Trophoblast cell (in vitro differentiated cells and primary cell): ENCODE data around the gene PCBP4.

Experiments used
- DNase-seq, 2 donors: peaks; one replicate each; pipeline ENCODE4 v3.0.0-alpha.2; 2016
- H2AFZ ChIP-seq: 2 replicates; pipeline ENCODE4 v1.6.1; 2013; ENCODE audit warnings: low read length, moderate library complexity, mild to moderate bottlenecking; ENCODE audit not compliant: insufficient read depth, poor library complexity
- H2AK5ac ChIP-seq: 2 replicates; pipeline ENCODE4 v1.6.1; 2013; ENCODE audit warnings: mild to moderate bottlenecking, low read length
- H2BK120ac ChIP-seq: 2 replicates; pipeline ENCODE4 v1.6.1; 2013; ENCODE audit warnings: low read length, mild to moderate bottlenecking, moderate library complexity; ENCODE audit not compliant: insufficient read depth, poor library complexity
- H2BK12ac ChIP-seq: 2 replicates; pipeline ENCODE4 v1.6.1; 2013; ENCODE audit warnings: mild to moderate bottlenecking, low read length, moderate library complexity
- H2BK5ac ChIP-seq: 2 replicates; pipeline ENCODE4 v1.6.1; 2013; ENCODE audit warnings: low read length, low read depth, moderate library complexity, mild to moderate bottlenecking; ENCODE audit not compliant: poor library complexity
- H3K14ac ChIP-seq: 2 replicates; pipeline ENCODE4 v1.6.1; 2013; ENCODE audit warnings: mild to moderate bottlenecking, low read length
- H3K18ac ChIP-seq: 2 replicates; pipeline ENCODE4 v1.6.1; 2013; ENCODE audit warnings: mild to moderate bottlenecking, low read length
- H3K23ac ChIP-seq: 2 replicates; pipeline ENCODE4 v1.6.1; 2013; ENCODE audit warnings: low read length
- H3K27ac ChIP-seq: 2 replicates; pipeline ENCODE4 v1.5.1; 2013; ENCODE audit warnings: low read depth, mild to moderate bottlenecking, inconsistent platforms, low read length, moderate library complexity
- H3K27me3 ChIP-seq: 2 replicates; pipeline ENCODE4 v1.6.1; 2013; ENCODE audit warnings: inconsistent platforms, mild to moderate bottlenecking, low read length, moderate library complexity; ENCODE audit not compliant: insufficient read depth
- H3K36me3 ChIP-seq, 2 experiments: 1 replicate in 1 of 2; 2 replicates in 1 of 2; pipeline ENCODE4 v1.6.1; 2013; ENCODE audit warnings: low read length in 2 of 2, mild to moderate bottlenecking in 2 of 2, moderate library complexity in 1 of 2; ENCODE audit not compliant: insufficient read depth in 2 of 2, control insufficient read depth in 1 of 2
- H3K4ac ChIP-seq: 2 replicates; pipeline ENCODE4 v1.6.1; 2013; ENCODE audit warnings: low read depth, mild to moderate bottlenecking, low read length, moderate library complexity
- H3K4me1 ChIP-seq, 2 experiments: 1 replicate in 1 of 2; 2 replicates in 1 of 2; pipeline ENCODE4 v1.6.1; 2013; ENCODE audit warnings: low read length in 2 of 2, mild to moderate bottlenecking in 2 of 2, moderate library complexity in 1 of 2; ENCODE audit not compliant: insufficient read depth in 2 of 2, control insufficient read depth in 1 of 2
- H3K4me2 ChIP-seq: 2 replicates; pipeline ENCODE4 v1.6.1; 2013; ENCODE audit warnings: inconsistent platforms, mild to moderate bottlenecking, low read length, moderate library complexity
- H3K4me3 ChIP-seq: 2 replicates; pipeline ENCODE4 v1.5.1; 2013; ENCODE audit warnings: mild to moderate bottlenecking, low read depth, low read length, inconsistent platforms
- H3K79me1 ChIP-seq: one replicate; pipeline ENCODE4 v1.6.1; 2013; ENCODE audit warnings: low read length
- H3K79me2 ChIP-seq: 2 replicates; pipeline ENCODE4 v1.6.1; 2013; ENCODE audit warnings: low read length, mild to moderate bottlenecking; ENCODE audit not compliant: control insufficient read depth, insufficient read depth, poor library complexity
- H3K9ac ChIP-seq: 2 replicates; pipeline ENCODE4 v1.6.1; 2013; ENCODE audit warnings: mild to moderate bottlenecking, low read length
- H3K9me3 ChIP-seq: 2 replicates; pipeline ENCODE4 v1.6.1; 2013; ENCODE audit warnings: low read depth, mild to moderate bottlenecking, control low read depth, inconsistent platforms, low read length; ENCODE audit not compliant: insufficient read depth
- H4K12ac ChIP-seq: 2 replicates; pipeline ENCODE4 v1.6.1; 2013; ENCODE audit warnings: low read depth, mild to moderate bottlenecking, low read length, moderate library complexity
- H4K8ac ChIP-seq: 2 replicates; pipeline ENCODE4 v1.6.1; 2013; ENCODE audit warnings: low read depth, mild to moderate bottlenecking, low read length, moderate library complexity
- H4K91ac ChIP-seq: one replicate; pipeline ENCODE4 v1.6.1; 2013; ENCODE audit warnings: low read depth, mild to moderate bottlenecking, low read length, moderate library complexity
- WGBS: extraction: QIAGEN DNeasy Blood & Tissue Kit; methylation state at CpG from one replicate; pipeline ENCODE4 v1.1.7; 2013; ENCODE audit warnings: missing lambda C conversion rate; ENCODE audit not compliant: insufficient read length, insufficient coverage; ENCODE audit errors: extremely low coverage; 5-methylcytosine and 5-hydroxymethylcytosine counted together

PCBP4 gene

GRCh38 chr3:51968883-51969678 lies 1.8 kb upstream of the PCBP4 start:
- Histone ChIP-seq H3K4me3 (no peak overlapping the region), H3K14ac (no peak overlapping the region), H3K23ac (no peak overlapping the region), H3K4me2 (no peak overlapping the region), H4K91ac (no peak overlapping the region), H3K36me3 (no peaks in the 10 kb centered on the region), H4K8ac (no peak overlapping the region), H4K12ac (no peak overlapping the region), H2AK5ac (no peak overlapping the region), H3K18ac (no peak overlapping the region), H3K9ac (no peak overlapping the region), H2BK120ac (no peak overlapping the region), H3K27me3 (no peaks in the 10 kb centered on the region), H3K4me1 (peaks cover 17 to 27% of the 10 kb centered on the region in 2 experiments), H2BK12ac (no peak overlapping the region), H3K9me3 (no peaks in the 10 kb centered on the region), H2BK5ac (no peak overlapping the region), H3K79me2 (peaks cover 12% of the 10 kb centered on the region), H3K79me1 (peaks cover 17% of the 10 kb centered on the region), H2AFZ (no peak overlapping the region), H3K27ac (no peak overlapping the region), H3K4ac (no peak overlapping the region)
- DNase-seq, result no peak
- no CpG with 5 or more reads among the region's 6 CpGs for WGBS

DNA sequence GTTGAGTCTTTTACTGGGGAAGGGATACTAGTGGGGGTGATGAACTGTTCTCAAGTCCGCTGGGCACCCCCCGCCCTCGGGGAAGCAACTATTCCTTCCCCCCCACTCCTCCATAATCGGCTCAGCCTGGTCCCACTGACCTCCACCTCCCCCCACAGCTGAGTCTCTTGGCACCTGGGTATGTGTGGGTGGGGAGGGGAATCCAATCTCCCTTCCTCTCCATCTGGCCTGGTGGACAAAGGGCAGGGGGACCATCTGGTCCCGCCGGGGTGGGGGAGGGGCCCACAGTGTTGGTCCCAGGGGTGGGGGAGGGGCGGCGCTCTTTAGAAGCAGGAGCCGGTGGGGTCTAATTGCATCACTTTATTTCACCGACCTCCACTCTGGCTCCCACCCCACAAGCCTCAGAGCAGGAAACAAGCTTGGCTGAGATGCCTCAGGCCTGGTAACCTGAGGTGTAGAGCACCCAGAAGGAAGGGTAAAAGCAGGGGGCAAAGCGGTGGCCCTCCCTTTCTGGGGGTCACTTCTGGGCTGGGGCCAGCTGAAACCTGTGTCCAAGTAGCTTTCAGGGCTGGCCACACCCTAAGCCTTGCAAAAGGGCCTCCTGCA lies 1.0 kb upstream of the PCBP4 start:
- Histone ChIP-seq H2BK5ac (peak overlapping the region; percentile 92), H3K79me2 (peaks cover 10% of the 10 kb centered on the region), H3K27me3 (no peaks in the 10 kb centered on the region), H3K36me3 (no peaks in the 10 kb centered on the region), H3K27ac (peak overlapping the region; percentile 80), H2AFZ (peak overlapping the region; percentile 93), H3K23ac (no peak overlapping the region), H3K9ac (peak overlapping the region; percentile 75), H3K14ac (peak overlapping the region; percentile 100), H2BK12ac (peak overlapping the region; percentile 80), H2BK120ac (peak overlapping the region; percentile 98), H4K12ac (peak overlapping the region; percentile 98), H3K18ac (peak overlapping the region; percentile 99), H3K79me1 (peaks cover 13% of the 10 kb centered on the region), H2AK5ac (peak overlapping the region; percentile 94), H4K91ac (peak overlapping the region; percentile 98), H3K9me3 (no peaks in the 10 kb centered on the region), H3K4ac (peak overlapping the region; percentile 87), H4K8ac (peak overlapping the region; percentile 98), H3K4me2 (peak overlapping the region; percentile 85), H3K4me3 (peak overlapping the region; percentile 75), H3K4me1 (peaks cover 13 to 23% of the 10 kb centered on the region in 2 experiments)
- no peak for DNase-seq
- no CpG with 5 or more reads among the region's 11 CpGs for WGBS

- no peak for DNase-seq
- WGBS, result no CpG with 5 or more reads among the region's 33 CpGs
- Histone ChIP-seq H3K14ac (peak overlapping the region; percentile 89), H4K8ac (peak overlapping the region; percentile 83), H3K79me2 (peaks cover 10% of the 10 kb centered on the region), H3K27ac (peak overlapping the region; percentile 56), H2AFZ (peak overlapping the region; percentile 79), H2BK12ac (peak overlapping the region; percentile 38), H3K79me1 (peaks cover 13% of the 10 kb centered on the region), H3K18ac (peak overlapping the region; percentile 60), H4K91ac (peak overlapping the region; percentile 85), H3K4me3 (peak overlapping the region; percentile 66), H3K9me3 (no peaks in the 10 kb centered on the region), H3K23ac (no peak overlapping the region), H4K12ac (peak overlapping the region; percentile 85), H2BK5ac (peak overlapping the region; percentile 10), H3K4me2 (peak overlapping the region; percentile 62), H3K9ac (peak overlapping the region; percentile 0), H3K27me3 (no peaks in the 10 kb centered on the region), H2AK5ac (peak overlapping the region; percentile 83), H2BK120ac (peak overlapping the region; percentile 74), H3K4me1 (peaks cover 13 to 23% of the 10 kb centered on the region in 2 experiments), H3K36me3 (peaks cover 0 to 2% of the 10 kb centered on the region in 2 experiments), H3K4ac (peak overlapping the region; percentile 19)
These were observed 301 bp downstream of the PCBP4 start for GRCh38 chr3:51966922-51967383.

DNA sequence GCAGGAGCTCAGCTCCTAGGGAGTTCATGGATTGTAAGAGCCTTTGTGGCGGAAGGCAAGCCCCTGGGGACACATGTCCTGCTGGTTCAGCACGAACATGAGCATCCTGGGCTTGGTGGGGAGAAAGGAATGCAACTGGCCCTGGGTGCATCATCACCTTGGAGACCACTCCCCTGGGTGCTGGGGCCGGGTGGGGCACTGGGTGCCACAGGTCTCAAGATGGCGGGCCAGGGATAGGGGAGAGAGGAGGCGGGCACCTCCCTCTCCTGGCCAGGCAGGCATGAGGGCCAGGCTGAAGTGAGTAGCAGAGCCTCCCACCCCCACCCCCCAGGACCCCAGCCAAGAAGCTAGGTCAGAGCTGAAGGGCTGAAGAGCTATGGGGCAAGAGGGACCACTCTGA lies 768 bp downstream of the PCBP4 start:
- peaks cover 10% of the 10 kb centered on the region for H3K79me2 ChIP-seq
- H2AK5ac ChIP-seq, result peak overlapping the region; percentile 83
- no peak overlapping the region for H2BK120ac ChIP-seq
- no peak for DNase-seq
- H3K27ac ChIP-seq, result no peak overlapping the region
- H3K14ac ChIP-seq, result peak overlapping the region; percentile 89
- peak overlapping the region; percentile 66 for H3K4me3 ChIP-seq
- peak overlapping the region; percentile 60 for H3K18ac ChIP-seq
- H4K91ac ChIP-seq, result peak overlapping the region; percentile 85
- WGBS, result no CpG with 5 or more reads among the region's 5 CpGs
- H3K27me3 ChIP-seq, result no peaks in the 10 kb centered on the region
- H3K4me1 ChIP-seq, result peaks cover 13 to 23% of the 10 kb centered on the region in 2 experiments
- H2BK12ac ChIP-seq, result no peak overlapping the region
- H3K4ac ChIP-seq, result peak overlapping the region; percentile 19
- no peak overlapping the region for H4K12ac ChIP-seq
- peak overlapping the region; percentile 83 for H4K8ac ChIP-seq
- no peak overlapping the region for H3K9ac ChIP-seq
- H3K4me2 ChIP-seq, result peak overlapping the region; percentile 62
- no peak overlapping the region for H2BK5ac ChIP-seq
- H3K23ac ChIP-seq, result no peak overlapping the region
- no peak overlapping the region for H2AFZ ChIP-seq
- H3K36me3 ChIP-seq, result peaks cover 0 to 2% of the 10 kb centered on the region in 2 experiments
- H3K9me3 ChIP-seq, result no peaks in the 10 kb centered on the region
- H3K79me1 ChIP-seq, result peaks cover 13% of the 10 kb centered on the region
